Activated CD4-positive, alpha-beta T cell treated with anti-CD3 and anti-CD28 coated beads, Interleukin-2, amount 10 ng/mL, durations not matched to agents 24 days and 14 days (primary cell): Measurements from ENCODE around the gene LPCAT1. TPM values are rescaled to one million over a fixed set of nuclear protein-coding genes. Genes with fewer than 3 reads are reported as not detected.
"Not testable (repeated sequence)": the region's sequence is repeated elsewhere in the genome, so short reads cannot be mapped to it uniquely, and the experiment has no call there.

ENCODE experiments used
- DNase-seq: peaks from one replicate; pipeline ENCODE4 v3.0.0; 2022
- H3K27ac Mint-ChIP-seq: one replicate; pipeline ENCODE4 v1.8.0; 2022; ENCODE audit warnings: mild to moderate bottlenecking, mixed read lengths
- H3K27me3 Mint-ChIP-seq: one replicate; pipeline ENCODE4 v1.8.0; 2022; ENCODE audit warnings: mixed read lengths
- H3K36me3 Mint-ChIP-seq: one replicate; pipeline ENCODE4 v1.8.0; 2022; ENCODE audit warnings: low read depth, mild to moderate bottlenecking, mixed read lengths
- H3K4me1 Mint-ChIP-seq: one replicate; pipeline ENCODE4 v1.8.0; 2021; ENCODE audit warnings: mixed read lengths
- H3K4me3 Mint-ChIP-seq: one replicate; pipeline ENCODE4 v1.8.0; 2022; ENCODE audit warnings: mild to moderate bottlenecking, moderate library complexity, mixed read lengths
- H3K9me3 Mint-ChIP-seq: one replicate; pipeline ENCODE4 v1.8.0; 2021; ENCODE audit warnings: mixed read lengths
- intact Hi-C: fragments of 100-400 bp; cut with micrococcal nuclease; formaldehyde crosslinking; loops from one replicate; pipeline ENCODE4 v1.15.1; 2023
- total RNA-seq: library from RNA; stranded (reverse); gene quantifications from 2 replicates; pipeline ENCODE4 v1.2.3, GENCODE V29; 2022

Gene LPCAT1
- total RNA-seq, 1 donor from 2014 or later: 93.2 TPM

DNA sequence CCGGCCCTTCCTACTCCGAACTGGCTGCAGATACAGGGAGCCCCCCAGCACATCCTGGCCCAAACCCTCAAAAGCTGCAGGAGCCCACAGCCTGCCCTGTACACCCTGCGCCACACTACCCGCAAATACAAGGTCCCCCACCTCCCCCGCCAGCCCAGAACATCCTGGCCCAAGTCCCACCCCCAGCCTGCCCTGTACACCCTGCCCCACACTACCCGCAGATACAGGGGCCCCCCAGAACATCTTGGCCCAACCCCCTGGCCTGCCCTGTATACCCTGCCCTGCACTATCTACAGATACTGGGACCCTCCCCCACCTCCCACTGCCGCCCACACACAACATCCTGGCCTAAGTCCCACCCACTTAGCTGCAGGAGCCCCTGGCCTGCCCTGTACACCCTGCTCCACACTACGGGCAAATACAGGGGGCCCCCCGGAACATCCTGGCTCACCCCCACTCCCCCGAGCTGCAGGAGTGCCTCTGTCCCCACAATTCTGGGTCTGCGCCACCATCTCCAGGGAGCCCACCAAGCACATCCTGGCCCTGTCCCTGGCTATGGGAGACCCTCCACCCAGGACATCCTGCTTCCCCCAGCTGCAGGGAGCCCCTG is 8.3 kb downstream of the LPCAT1 start:
- intact Hi-C loops: no loop called here
- Mint-ChIP-seq H3K27ac (no peak overlapping the region), H3K36me3 (peaks cover 15% of the 10 kb centered on the region), H3K4me3 (no peak overlapping the region), H3K27me3 (no peaks in the 10 kb centered on the region), H3K4me1 (peaks cover 7% of the 10 kb centered on the region), H3K9me3 (no peaks in the 10 kb centered on the region)
- DNase-seq: no peak

DNA sequence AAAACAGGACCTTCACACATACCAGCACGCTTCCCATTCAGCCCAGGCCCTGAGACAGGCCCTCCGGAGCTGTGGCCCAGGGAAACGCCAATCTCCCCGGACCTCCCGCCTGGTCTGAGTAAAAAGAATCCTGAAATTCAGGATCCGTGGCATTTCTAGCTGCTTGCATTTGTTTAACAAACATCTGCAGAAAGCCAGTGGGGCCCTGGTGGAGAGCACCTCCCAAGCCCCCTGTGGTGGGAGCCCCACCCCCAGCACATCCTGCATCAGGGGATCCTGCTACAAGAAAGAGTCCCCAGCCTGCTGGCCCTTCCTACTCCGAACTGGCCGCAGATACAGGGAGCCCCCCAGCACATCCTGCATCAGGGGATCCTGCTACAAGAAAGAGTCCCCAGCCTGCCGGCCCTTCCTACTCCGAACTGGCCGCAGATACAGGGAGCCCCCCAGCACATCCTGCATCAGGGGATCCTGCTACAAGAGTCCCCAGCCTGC is 8.9 kb downstream of the LPCAT1 start:
- H3K27ac Mint-ChIP-seq, H3K4me1 Mint-ChIP-seq, DNase-seq, H3K27me3 Mint-ChIP-seq, H3K4me3 Mint-ChIP-seq, H3K9me3 Mint-ChIP-seq, intact Hi-C loops: not testable (repeated sequence)
- peaks cover 17% of the 10 kb centered on the region for H3K36me3 Mint-ChIP-seq

DNA sequence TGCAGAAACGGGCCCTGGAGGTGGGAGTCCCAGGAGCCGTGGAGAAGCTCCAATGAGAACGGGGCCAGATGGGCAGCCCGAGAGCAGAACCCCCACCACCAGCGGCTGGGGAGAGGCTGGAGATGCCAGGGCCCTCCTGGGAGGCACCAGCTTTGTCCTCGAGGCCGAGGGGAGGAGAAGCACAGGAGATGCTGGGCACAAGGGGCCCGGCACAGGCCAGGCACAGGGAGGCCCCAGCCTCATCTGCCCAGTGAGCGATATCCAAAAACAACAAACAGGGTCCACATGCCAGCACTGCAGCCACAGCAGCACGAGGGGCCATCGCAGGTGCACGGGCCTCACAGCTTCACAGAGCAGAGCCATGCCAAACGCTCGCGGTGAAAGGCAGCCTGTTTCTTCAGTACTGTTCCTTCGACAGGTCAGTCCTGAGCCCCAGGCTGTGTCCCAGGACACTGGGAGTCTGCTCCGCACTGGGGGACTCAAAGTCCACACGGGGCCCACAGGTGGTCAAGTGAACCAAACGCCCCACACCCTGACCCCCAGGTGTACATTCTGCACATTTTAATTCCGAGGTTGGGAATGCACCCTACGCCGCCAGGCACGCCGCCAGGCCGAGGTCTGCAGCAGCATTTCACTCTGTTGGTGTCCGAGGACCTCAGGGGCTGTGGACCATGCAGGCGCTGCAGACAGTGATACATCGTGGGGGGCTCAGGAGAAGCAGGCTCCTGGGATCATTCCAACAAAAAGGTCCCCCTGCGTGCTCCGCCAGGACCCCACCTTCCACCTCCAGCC is 9.5 kb downstream of the LPCAT1 start:
- Mint-ChIP-seq H3K4me1 (peaks cover 7% of the 10 kb centered on the region), H3K27ac (no peak overlapping the region), H3K36me3 (peaks cover 14% of the 10 kb centered on the region), H3K27me3 (no peaks in the 10 kb centered on the region), H3K4me3 (no peak overlapping the region), H3K9me3 (no peaks in the 10 kb centered on the region)
- intact Hi-C loops: no loop called here
- DNase-seq: no peak

DNA sequence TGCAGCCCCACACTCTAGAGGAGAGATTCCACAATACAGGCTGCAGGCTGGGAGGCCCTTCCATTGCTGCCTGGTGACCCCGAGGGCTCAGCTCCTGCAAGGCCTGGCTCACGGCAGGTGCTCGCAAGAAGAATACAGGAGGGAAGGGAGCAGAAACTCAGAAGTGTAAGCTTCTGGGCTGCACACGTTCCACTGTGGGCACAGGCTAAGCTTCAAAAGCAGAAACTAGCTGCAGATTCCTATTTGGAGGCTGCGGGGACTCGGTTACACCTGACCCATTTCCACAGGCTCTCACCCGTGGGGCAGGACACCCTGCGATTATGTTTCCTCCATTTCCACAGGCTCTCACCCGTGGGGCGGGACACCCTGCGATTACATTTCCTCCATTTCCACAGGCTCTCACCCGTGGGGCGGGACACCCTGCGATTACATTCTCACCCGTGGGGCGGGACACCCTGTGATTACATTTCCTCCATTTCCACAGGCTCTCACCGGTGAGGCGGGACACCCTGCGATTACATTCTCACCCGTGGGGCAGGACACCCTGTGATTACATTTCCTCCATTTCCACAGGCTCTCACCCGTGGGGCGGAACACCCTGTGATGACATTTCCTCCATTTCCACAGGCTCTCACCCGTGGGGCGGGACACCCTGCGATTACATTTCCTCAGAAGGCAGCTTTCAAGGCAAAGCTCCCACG is 10.3 kb downstream of the LPCAT1 start:
- Mint-ChIP-seq H3K4me3 (no peak overlapping the region), H3K4me1 (peaks cover 7% of the 10 kb centered on the region), H3K27me3 (no peaks in the 10 kb centered on the region), H3K27ac (no peak overlapping the region), H3K36me3 (peaks cover 9% of the 10 kb centered on the region), H3K9me3 (no peaks in the 10 kb centered on the region)
- DNase-seq: no peak
- intact Hi-C loops: no loop called here

DNA sequence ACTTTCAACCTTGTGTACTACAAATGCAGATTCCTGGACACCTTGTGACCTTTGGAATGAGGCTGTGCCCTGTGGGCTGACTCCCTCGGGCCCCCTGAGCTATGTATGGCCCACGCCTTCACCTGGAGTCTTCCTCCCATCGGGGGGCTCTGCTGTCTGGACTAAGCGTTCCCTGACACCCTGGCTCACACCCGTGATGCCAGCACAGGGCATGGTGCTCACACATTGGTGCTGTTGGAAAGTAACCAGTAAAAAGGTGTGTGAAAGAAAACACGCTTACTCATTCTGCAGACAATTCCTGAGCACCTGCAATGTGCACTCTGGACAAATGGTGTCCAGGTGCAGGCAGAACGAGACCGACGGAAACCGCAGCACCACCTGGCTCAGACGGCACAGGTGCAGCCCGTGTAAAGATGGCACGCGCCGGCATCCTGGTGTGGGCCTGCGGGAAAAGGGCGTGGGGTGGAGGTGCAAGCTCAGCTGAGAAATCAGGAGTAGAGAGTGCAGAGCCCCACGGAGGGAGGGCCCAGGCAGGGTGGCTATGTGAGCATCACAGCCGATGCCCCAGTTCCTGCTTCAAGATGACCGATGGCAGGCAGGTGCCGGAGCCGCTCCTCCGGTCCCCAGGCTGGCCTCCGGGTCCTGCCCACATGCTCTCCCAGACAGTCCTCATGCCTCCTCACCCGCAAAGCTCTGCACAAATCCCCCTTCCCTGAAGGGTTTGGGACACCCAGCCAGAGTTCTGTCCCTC is 11.0 kb downstream of the LPCAT1 start:
- no peak for DNase-seq
- no peaks in the 10 kb centered on the region for H3K9me3 Mint-ChIP-seq
- intact Hi-C loops: no loop called here
- no peak overlapping the region for H3K4me3 Mint-ChIP-seq
- peaks cover 8% of the 10 kb centered on the region for H3K36me3 Mint-ChIP-seq
- no peaks in the 10 kb centered on the region for H3K27me3 Mint-ChIP-seq
- no peak overlapping the region for H3K27ac Mint-ChIP-seq
- H3K4me1 Mint-ChIP-seq: peaks cover 7% of the 10 kb centered on the region

DNA sequence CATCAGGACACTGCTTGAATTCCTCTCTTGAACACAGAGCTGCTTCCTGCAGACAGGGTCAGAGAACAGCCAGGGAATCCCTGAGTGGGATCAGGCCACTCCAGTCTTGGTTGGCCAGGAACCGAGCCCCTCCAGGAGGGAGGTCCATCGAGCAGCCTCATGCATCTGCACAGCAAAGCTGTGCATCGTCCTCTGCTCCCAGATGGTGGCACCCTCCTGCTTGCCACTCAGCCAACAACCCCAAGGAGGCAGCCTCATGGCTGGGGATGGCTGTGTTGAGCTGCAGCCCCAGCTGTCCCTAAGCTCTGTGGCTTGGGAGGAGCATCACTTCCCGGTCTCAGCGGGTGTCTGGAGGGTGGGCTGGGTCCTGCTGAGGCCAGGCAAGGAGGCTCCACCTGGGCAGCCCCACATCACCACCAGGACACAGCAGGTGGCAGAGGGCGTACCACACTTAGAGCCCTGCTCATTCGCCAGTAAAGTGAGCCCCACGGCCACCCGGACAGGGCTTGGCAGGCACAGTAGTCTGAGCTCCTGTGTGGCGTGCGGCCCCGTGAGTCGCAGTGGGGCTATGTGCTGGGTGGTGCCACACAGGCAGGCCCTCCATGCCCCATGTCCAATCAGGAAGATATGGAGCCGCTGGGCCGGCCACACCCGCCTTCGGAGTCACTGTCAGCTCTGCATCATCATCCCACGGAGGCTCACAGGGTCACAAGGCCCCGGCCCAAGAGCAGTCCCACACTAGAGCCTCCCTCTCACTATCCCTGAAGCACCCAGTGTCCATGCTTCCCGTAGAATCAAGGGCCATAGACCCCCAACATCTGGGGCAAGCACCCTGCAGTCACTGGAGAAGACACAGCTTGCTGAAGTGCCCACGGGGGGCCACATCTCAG is 11.9 kb downstream of the LPCAT1 start:
- no peak overlapping the region for H3K4me3 Mint-ChIP-seq
- no peak overlapping the region for H3K27ac Mint-ChIP-seq
- H3K27me3 Mint-ChIP-seq: no peaks in the 10 kb centered on the region
- H3K9me3 Mint-ChIP-seq: no peaks in the 10 kb centered on the region
- H3K36me3 Mint-ChIP-seq: peaks cover 10% of the 10 kb centered on the region
- H3K4me1 Mint-ChIP-seq: peaks cover 7% of the 10 kb centered on the region
- intact Hi-C loops: no loop called here
- no peak for DNase-seq

DNA sequence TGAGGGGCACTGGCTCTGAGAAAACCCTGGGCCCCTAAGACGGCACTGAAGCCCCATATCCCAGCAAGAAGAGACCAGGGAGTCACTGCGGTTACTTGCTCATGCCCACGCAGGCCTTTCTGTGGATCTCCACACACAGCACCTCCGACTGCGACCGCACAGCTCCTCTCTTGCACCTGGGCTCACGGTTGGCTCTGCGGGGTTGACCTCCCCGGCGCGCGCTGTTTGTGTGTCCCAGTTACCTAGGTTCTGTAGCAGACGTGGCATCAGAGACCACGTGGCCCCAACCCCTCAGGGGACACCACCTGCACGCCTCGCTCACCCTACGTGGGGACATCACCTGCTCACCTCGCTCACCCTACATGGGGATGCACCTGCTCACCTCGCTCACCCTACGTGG is 12.7 kb downstream of the LPCAT1 start:
- H3K36me3 Mint-ChIP-seq: peaks cover 10% of the 10 kb centered on the region
- H3K27me3 Mint-ChIP-seq: no peaks in the 10 kb centered on the region
- H3K9me3 Mint-ChIP-seq: no peaks in the 10 kb centered on the region
- peaks cover 3% of the 10 kb centered on the region for H3K4me1 Mint-ChIP-seq
- no peak overlapping the region for H3K4me3 Mint-ChIP-seq
- DNase-seq: no peak
- H3K27ac Mint-ChIP-seq: no peak overlapping the region
- intact Hi-C loops: no loop called here

DNA sequence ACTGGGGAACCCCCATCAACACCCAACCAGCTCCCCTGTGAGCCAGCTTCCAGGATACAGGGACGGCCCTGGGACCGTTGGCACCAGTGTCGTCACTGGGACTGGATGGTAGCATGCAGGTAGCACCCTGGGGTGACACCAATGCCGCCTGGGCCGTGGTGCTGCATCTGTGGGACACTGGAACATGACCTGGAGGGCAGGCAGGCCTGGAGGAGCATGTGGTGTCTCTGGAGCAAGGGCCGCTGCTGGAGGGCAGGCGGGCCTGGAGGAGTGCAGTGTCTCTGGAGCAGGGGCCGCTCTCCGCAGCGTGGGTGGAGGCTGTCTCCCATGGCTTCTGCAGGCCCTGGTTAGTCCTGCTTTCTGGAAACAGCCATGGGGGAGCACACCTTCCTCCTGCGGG is 13.1 kb downstream of the LPCAT1 start:
- intact Hi-C loops: no loop called here
- Mint-ChIP-seq H3K27ac (no peak overlapping the region), H3K9me3 (no peaks in the 10 kb centered on the region), H3K27me3 (no peaks in the 10 kb centered on the region), H3K4me1 (peaks cover 2% of the 10 kb centered on the region), H3K36me3 (peaks cover 8% of the 10 kb centered on the region), H3K4me3 (no peak overlapping the region)
- no peak for DNase-seq

DNA sequence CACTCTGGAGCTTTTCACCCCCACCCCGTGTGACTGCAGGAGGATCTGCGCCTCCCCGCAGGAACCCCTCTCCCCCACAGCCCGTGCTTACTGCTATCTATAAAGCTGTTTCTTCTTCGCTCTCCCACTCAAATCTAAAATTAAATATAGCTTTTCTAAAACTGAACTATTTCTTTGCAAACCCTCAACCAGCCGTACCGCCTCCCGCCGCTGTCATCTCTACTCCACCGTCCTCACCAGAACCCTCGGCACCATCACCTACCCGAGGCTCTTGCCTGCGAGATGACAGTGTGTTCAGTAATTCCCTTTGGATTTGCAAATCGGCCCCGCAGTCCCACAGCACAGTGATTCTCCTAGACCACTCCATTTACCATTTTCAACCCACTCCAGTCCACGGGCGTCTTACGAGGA is 13.6 kb downstream of the LPCAT1 start:
- H3K27ac Mint-ChIP-seq: no peak overlapping the region

DNA sequence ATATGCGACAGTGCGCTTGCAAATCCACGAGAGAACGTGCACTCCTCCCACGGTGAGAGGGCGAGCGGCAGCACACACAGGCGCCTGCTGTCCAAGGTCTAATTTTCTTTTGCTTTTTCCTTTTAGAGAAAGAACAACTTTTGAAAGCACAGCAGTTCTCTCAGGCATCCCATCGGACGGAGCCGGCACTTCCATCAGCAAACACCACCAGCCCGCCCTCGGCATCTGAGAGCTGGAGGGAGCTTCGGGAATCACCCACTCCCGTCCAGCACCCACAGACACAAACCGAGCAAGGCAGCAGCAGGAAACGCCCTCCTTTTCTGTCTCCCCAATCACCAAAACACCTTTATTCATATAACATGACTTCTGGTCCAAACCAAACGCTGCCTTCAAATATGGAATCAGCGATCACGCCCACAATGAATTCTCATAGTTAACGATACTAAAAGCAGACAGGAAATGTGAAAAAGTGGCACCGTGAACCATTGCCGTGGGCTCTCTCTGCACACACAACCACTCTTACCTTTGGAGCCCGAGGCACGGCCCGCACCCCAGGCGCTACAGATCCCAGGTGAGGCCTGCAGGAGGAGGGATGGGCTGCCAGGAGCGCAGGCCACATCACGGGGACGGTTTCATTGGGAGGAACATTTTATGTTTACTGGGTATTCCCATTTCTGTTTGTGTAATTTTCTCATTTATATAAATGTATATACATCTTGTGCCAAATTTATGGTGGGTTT is 14.2 kb downstream of the LPCAT1 start:
- Mint-ChIP-seq H3K4me3 (no peak overlapping the region), H3K9me3 (no peaks in the 10 kb centered on the region), H3K4me1 (peaks cover 3% of the 10 kb centered on the region), H3K27me3 (no peaks in the 10 kb centered on the region), H3K27ac (no peak overlapping the region), H3K36me3 (peaks cover 8% of the 10 kb centered on the region)
- intact Hi-C loops: no loop called here
- DNase-seq: no peak

More for the DNA sequence above, 13.6 kb downstream of the LPCAT1 start:
- no peaks in the 10 kb centered on the region for H3K27me3 Mint-ChIP-seq
- no peak overlapping the region for H3K4me3 Mint-ChIP-seq
- DNase-seq: no peak
- intact Hi-C loops: no loop called here
- H3K4me1 Mint-ChIP-seq: peaks cover 3% of the 10 kb centered on the region
- no peaks in the 10 kb centered on the region for H3K9me3 Mint-ChIP-seq
- peaks cover 8% of the 10 kb centered on the region for H3K36me3 Mint-ChIP-seq

DNA sequence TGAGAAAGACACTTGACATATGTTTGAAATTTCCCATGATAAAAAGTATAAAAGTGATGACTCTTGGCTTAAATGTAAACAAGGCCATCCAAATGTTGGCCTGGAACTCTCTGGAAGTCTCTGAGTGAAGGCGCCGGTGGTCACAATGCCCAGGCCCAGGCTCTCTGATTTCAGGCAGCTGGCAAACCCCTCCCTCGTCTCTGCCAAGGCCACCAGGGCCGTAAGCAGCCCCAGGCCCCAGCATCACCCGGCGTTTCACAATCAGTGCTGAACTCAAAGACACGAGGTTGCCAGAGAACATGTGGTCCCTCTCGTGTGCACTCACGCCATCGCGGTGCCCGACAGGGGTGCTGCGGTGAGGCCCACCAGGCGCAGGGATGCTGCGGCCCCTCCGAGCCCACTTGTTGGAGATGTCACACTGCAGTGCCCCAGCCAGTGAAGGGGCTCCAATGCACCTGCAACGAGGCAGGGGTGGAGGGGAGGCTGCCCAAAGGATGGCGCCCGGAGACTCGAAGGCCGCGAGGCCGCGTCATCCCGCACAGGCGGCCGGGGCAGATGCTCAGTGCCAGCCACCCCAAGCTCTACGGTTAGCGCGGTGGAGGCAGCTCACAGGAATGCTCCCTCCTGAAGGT is 15.0 kb downstream of the LPCAT1 start:
- H3K4me3 Mint-ChIP-seq: no peak overlapping the region
- no peaks in the 10 kb centered on the region for H3K27me3 Mint-ChIP-seq
- no peak for DNase-seq
- no peak overlapping the region for H3K27ac Mint-ChIP-seq
- no peaks in the 10 kb centered on the region for H3K9me3 Mint-ChIP-seq
- intact Hi-C loops: no loop called here
- H3K4me1 Mint-ChIP-seq: peaks cover 5% of the 10 kb centered on the region
- H3K36me3 Mint-ChIP-seq: peaks cover 8% of the 10 kb centered on the region

DNA sequence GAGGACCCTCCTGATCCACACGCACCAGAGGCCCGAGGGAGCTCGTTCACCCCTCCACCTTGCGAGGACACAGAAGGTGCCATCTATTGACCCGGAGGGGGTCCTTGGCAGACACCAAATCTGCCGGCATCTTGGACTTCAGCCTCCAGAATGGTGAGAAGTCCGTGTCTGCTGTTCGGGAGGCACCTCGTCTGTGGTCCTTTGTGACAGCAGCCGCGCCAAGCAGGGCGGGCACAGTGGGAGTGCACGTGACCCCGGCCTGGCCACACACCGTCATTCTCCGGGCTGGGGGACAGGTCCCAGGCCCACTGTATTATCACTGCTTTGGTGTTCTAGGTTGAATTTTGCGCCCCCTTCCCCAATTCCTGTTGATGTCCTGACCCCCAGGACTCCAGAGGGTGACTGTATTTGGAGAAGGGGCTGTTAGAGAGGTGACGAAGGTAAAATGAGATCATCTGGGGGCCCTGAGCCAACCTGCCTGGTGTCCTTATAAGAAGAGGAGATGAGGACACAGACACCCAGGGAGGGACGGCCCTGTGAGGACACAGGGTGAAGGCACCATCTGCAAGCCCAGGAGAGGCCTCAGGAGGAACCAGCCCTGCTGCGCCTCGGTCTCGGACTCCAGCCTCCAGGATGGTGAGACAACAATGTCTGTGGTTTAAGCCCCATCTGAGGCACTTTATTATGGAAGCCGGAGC is 15.7 kb downstream of the LPCAT1 start:
- intact Hi-C loops: no loop called here
- Mint-ChIP-seq H3K4me1 (peaks cover 10% of the 10 kb centered on the region), H3K9me3 (no peaks in the 10 kb centered on the region), H3K4me3 (no peak overlapping the region), H3K36me3 (peaks cover 9% of the 10 kb centered on the region), H3K27me3 (no peaks in the 10 kb centered on the region), H3K27ac (no peak overlapping the region)
- DNase-seq: no peak
